SJCRH30 (cell line): ENCODE results near the gene SMOC1. TPM values are rescaled to one million over a fixed set of nuclear protein-coding genes. Genes with fewer than 3 reads are reported as not detected.

Experiments used
- DNase-seq, 2 experiments: peaks; one replicate each; pipeline ENCODE4 v3.0.0-alpha.2; 2015 to 2020
- H3K27ac ChIP-seq: fragments of 250-450 bp; sonication (Bioruptor Pico); 2 replicates; pipeline ENCODE4 v1.5.1; 2020; ENCODE audit warnings: mild to moderate bottlenecking, moderate library complexity
- H3K27me3 ChIP-seq: fragments of 250-450 bp; sonication (Bioruptor Pico); 2 replicates; pipeline ENCODE4 v1.5.1; 2020; ENCODE audit warnings: mild to moderate bottlenecking, moderate library complexity
- H3K36me3 ChIP-seq: fragments of 250-450 bp; sonication (Bioruptor Pico); 2 replicates; pipeline ENCODE4 v1.5.1; 2020; ENCODE audit warnings: mild to moderate bottlenecking, moderate library complexity
- H3K4me1 ChIP-seq: fragments of 250-450 bp; sonication (Bioruptor Pico); 2 replicates; pipeline ENCODE4 v1.5.1; 2020; ENCODE audit warnings: mild to moderate bottlenecking, moderate library complexity
- H3K4me3 ChIP-seq: fragments of 250-450 bp; sonication (Bioruptor Pico); 2 replicates; pipeline ENCODE4 v1.5.1; 2020; ENCODE audit warnings: mild to moderate bottlenecking, moderate library complexity
- H3K9me3 ChIP-seq: fragments of 250-450 bp; sonication (Bioruptor Pico); replicated peaks from 2 replicates; pipeline ENCODE4 v1.5.1; 2020; ENCODE audit warnings: mild to moderate bottlenecking, moderate library complexity
- total RNA-seq: library from RNA; depleted of rRNA; stranded (reverse); fragments of >200 nt; shearing (Covaris generic); gene quantifications from 2 replicates; pipeline ENCODE4 v1.2.3, GENCODE V29; 2014

Gene SMOC1
- total RNA-seq, 1 experiment from 2014 or later, result 15.6 TPM

GRCh38 chr14:69983317-69983716 is 104.1 kb downstream of the SMOC1 start:
- Histone ChIP-seq H3K4me1 (peaks cover 33% of the 10 kb centered on the region), H3K4me3 (no peak overlapping the region), H3K27me3 (no peaks in the 10 kb centered on the region), H3K9me3 (no peaks in the 10 kb centered on the region), H3K36me3 (no peaks in the 10 kb centered on the region), H3K27ac (no peak overlapping the region)
- no peak for DNase-seq

DNA sequence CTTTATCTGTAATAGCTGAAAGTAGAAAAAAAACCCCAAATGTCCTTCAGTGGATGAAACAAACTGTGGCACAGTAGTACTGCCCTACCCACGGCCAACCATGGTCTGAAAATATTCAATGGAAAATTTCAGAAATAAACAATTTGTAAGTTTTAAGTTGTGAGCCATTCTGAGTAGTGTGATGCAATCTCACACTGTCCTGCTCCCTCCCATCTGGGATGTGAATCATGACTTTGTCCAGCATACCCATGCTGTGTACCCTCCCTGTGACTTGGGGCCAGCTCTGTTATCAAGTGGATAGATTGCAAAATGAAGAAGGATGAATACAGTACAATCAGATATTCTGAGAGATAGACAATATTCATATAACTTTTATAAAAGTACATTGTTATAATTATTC is 106.2 kb downstream of the SMOC1 start:
- Histone ChIP-seq H3K4me1 (peaks cover 19% of the 10 kb centered on the region), H3K4me3 (no peak overlapping the region), H3K27me3 (no peaks in the 10 kb centered on the region), H3K36me3 (no peaks in the 10 kb centered on the region), H3K9me3 (no peaks in the 10 kb centered on the region), H3K27ac (no peak overlapping the region)
- DNase-seq, result no peak

DNA sequence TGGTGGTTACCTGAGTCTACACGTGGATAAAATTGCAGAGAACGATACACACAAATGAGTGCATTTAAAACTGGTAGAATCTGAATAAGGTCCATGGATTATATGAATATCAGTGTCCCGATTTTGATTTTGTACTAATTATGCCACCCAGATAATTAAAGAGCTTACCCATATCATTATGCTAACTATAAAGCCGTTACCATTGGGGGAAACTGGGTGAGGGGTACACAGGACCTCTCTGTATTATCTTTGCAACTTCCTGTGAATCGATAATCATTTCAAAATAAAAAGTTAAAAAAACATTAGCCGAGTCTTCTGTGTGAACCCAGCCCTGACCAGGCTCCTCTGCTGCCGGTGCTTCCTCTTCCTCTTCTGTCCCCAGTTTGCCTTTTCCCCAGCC is 107.1 kb downstream of the SMOC1 start:
- Histone ChIP-seq H3K4me1 (peaks cover 11% of the 10 kb centered on the region), H3K27me3 (no peaks in the 10 kb centered on the region)

DNA sequence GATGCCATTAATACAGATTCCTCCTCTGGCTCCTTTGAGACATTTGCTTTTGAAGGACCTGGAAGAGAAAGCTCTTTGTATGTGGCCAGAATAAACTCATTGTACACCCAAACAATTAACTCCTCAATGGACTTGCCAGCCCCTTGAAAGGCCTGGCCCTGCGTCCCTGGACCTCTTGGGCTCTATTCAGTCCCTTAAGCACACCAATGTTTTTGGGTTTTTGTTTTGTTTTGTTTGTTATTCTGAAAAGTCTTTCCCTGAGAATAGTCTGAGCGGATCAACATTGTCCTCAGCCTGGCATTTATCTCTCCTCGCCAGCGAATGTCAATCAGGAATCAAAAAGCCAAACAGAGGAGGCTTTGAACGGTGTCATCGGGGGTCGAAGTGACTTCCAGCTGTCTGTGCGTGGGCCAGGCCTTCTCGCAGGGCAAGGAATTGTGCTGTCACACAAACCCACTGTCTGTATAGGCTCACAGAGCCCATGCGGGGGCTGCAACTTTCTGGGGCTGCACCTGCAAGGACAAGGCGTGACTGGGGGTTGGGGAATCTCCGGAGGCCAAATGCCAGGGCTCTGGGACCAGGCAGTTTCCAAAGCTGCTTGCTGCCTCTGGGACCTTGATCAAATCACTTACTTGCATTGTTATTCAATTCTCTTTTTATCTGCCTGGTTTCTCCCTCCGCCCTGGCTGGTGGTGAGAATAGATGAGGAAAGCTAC is 108.3 kb downstream of the SMOC1 start:
- H3K9me3 ChIP-seq, result no peaks in the 10 kb centered on the region
- no peaks in the 10 kb centered on the region for H3K36me3 ChIP-seq
- H3K4me1 ChIP-seq, result no peaks in the 10 kb centered on the region
- no peaks in the 10 kb centered on the region for H3K27me3 ChIP-seq
- H3K4me3 ChIP-seq, result no peak overlapping the region
- no peak overlapping the region for H3K27ac ChIP-seq
- no peak for DNase-seq

More for the DNA sequence above, 107.1 kb downstream of the SMOC1 start:
- Histone ChIP-seq H3K27ac (no peak overlapping the region), H3K36me3 (no peaks in the 10 kb centered on the region), H3K9me3 (no peaks in the 10 kb centered on the region), H3K4me3 (no peak overlapping the region)
- DNase-seq, result no peak

DNA sequence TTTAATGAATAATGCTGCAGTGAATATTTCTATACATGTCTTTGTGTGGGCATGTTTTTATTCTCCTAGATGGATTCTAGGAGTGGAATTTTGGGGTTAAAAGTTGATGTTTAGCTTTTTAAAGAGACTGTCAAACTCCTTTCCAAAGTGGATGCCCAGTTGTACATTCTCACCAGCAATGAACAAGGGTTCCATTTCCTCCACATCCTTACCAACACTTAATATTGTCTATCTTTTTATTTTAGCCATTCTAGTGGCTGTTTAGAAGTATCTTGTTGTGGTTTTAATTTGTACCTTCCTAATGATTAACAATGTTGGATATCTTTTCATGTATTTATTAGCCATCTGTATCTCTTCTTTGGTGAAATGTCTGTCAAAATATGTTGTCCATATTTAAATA is 109.8 kb downstream of the SMOC1 start:
- Histone ChIP-seq H3K36me3 (no peaks in the 10 kb centered on the region), H3K9me3 (no peaks in the 10 kb centered on the region), H3K4me3 (no peak overlapping the region), H3K27me3 (no peaks in the 10 kb centered on the region), H3K4me1 (no peaks in the 10 kb centered on the region), H3K27ac (no peak overlapping the region)
- DNase-seq, result no peak

DNA sequence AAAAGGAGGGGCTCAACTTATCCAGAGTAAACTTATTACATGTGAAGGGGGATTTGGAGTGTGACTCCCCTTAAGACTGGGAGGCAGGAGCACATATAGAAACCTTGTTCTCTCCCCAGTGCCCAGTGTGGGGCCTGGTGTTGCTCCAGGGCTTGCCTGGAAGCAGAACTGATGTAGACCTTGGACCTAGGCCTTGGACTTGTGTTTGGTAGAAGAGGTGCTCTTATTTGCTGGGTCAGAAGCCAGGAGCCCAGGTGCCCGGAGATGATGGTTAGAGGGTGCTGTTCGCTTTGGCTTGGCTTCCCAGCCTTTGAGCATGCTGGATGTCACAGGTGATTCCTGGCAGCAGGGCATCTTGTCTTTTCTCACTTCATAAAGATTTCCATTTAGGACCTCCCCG is 110.4 kb downstream of the SMOC1 start:
- no peak overlapping the region for H3K4me3 ChIP-seq
- no peaks in the 10 kb centered on the region for H3K4me1 ChIP-seq
- no peak overlapping the region for H3K27ac ChIP-seq
- H3K27me3 ChIP-seq, result no peaks in the 10 kb centered on the region
- no peaks in the 10 kb centered on the region for H3K9me3 ChIP-seq
- no peaks in the 10 kb centered on the region for H3K36me3 ChIP-seq
- no peak for DNase-seq

DNA sequence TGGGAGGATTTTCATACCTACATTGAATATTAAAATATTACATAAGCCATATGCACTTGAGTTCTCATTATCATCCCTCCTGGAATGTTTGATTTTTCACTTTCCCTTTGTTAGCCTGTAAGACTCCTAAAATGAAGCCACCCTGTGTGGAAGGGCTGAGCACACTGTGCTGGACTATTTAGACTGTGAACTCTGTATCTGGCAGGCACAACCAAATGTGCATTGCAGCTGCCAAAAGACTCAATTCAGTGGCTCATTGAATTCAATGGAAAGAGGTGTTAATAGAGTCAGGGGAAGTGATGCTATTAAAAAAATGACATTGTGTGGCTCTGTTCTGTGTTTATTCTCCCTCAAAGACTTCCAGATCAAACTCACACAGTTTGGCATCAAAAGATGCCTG is 111.1 kb downstream of the SMOC1 start:
- H3K27me3 ChIP-seq, result no peaks in the 10 kb centered on the region
- H3K36me3 ChIP-seq, result no peaks in the 10 kb centered on the region
- H3K9me3 ChIP-seq, result no peaks in the 10 kb centered on the region
- no peaks in the 10 kb centered on the region for H3K4me1 ChIP-seq
- no peak overlapping the region for H3K27ac ChIP-seq
- no peak for DNase-seq
- no peak overlapping the region for H3K4me3 ChIP-seq

- Histone ChIP-seq H3K9me3 (no peaks in the 10 kb centered on the region), H3K27ac (no peak overlapping the region), H3K36me3 (no peaks in the 10 kb centered on the region), H3K4me1 (no peaks in the 10 kb centered on the region; the same call in 1 of the 2 replicates), H3K27me3 (no peaks in the 10 kb centered on the region), H3K4me3 (no peak overlapping the region)
- DNase-seq, result no peak
Measured at GRCh38 chr14:69991422-69991821, 112.2 kb downstream of the SMOC1 start.

DNA sequence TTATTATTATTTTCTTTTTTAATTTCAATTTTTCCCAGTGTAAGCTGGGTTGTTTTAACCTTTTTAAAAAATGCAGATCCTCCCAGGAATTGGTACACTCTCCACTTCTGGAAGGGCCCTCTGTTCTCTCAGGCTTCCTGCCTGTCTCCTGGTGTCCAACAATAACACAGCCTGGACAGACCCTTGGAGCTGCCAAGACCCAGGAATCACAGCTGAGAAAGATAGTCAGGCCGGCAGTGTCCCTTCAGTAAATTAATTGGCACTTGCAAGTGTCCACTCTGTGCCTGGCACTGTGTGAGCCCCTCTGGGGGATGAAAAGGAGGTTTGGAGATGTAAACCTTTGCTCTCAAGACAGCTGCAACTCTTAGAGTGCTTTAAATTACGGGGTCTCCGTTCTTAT is 113.3 kb downstream of the SMOC1 start:
- Histone ChIP-seq H3K36me3 (no peaks in the 10 kb centered on the region), H3K9me3 (no peaks in the 10 kb centered on the region), H3K27ac (no peak overlapping the region), H3K27me3 (no peaks in the 10 kb centered on the region), H3K4me3 (no peak overlapping the region), H3K4me1 (peaks cover 9% of the 10 kb centered on the region)
- DNase-seq, result no peak

DNA sequence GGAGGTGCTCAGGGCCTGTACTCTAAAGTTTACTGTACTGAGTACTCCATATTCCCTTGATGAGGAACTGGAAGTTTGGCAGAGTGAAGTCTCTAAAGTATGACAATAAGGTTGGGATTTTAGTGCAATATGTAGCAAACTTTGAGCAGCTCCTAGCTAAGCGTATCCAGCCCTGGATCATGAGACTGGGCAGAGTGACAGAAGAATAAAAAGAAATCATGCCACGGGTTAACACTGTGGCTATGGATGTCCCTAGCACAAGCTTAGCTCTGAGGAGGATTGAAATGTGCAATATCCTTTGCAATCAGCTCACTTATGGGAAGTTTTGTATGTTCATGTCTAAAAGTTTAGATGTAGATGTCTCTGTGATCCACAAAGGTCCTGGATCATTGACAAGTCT is 114.1 kb downstream of the SMOC1 start:
- Histone ChIP-seq H3K4me3 (no peak overlapping the region), H3K4me1 (peaks cover 17% of the 10 kb centered on the region), H3K27ac (no peak overlapping the region), H3K36me3 (no peaks in the 10 kb centered on the region), H3K27me3 (no peaks in the 10 kb centered on the region), H3K9me3 (no peaks in the 10 kb centered on the region)
- DNase-seq, result no peak

DNA sequence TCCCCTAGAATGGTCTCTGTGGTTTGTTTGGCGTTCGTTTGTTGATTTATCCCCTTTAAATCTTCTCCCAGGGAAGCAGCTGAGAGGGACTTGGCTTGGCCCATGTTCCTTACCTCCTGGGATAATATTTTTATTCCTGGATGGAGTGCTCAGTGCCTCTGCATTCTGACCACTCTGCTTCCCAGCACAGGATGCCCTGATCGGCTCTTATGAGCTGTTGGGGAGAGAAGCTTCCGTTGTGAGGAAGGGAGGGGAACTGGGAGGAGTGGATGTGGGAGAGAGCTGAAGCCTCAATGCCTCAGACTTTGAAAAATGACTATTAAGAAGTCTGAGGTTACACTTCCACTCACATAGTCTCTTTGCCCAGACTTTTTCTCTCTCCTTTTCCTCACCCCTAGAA is 114.8 kb downstream of the SMOC1 start:
- H3K4me3 ChIP-seq, result no peak overlapping the region
- H3K27ac ChIP-seq, result no peak overlapping the region
- no peaks in the 10 kb centered on the region for H3K36me3 ChIP-seq
- DNase-seq, result no peak
- peaks cover 24% of the 10 kb centered on the region for H3K4me1 ChIP-seq
- no peaks in the 10 kb centered on the region for H3K27me3 ChIP-seq
- no peaks in the 10 kb centered on the region for H3K9me3 ChIP-seq

DNA sequence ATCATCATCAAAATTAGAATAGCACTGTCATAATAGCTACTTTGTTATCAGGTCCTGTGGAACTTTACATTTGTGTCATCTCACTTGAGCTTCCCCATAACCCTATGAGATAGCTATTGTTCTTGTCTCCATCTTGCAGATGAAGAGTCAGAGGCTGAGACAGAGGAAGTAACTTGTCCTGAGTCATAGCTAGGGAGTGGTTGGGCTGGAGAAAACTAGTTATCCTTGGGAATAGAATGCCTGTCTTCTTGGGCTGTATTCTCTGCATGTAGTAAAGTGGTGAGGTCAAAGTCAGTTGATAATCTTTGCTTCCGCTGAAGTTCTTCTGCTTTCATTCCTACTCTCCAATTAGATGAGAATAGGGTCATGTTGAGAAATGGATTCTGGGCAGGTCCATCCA is 117.0 kb downstream of the SMOC1 start:
- H3K4me1 ChIP-seq, result peaks cover 39% of the 10 kb centered on the region
- H3K4me3 ChIP-seq, result no peak overlapping the region
- no peaks in the 10 kb centered on the region for H3K36me3 ChIP-seq
- DNase-seq, result no peak
- no peaks in the 10 kb centered on the region for H3K9me3 ChIP-seq
- no peak overlapping the region for H3K27ac ChIP-seq
- H3K27me3 ChIP-seq, result no peaks in the 10 kb centered on the region

DNA sequence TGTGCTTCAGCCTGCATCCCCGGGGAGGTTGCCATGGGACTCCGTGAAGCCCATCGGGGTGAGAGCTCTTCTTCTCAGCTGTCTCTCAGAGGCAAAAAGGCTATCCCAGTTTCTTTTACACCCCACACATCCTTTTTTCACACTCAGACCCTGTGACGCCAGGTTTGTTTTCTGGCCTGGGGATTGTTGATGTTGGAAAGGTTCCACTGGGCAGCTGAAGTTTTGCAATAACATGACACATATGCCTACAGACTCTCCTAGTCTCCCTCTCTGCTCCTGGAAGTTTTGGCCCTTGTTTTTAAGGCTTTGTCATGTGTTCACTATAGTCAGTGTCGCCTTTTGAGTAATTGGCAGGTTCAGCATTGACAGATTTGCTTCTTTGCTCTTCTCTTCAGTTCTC is 118.6 kb downstream of the SMOC1 start:
- no peaks in the 10 kb centered on the region for H3K9me3 ChIP-seq
- H3K4me1 ChIP-seq, result peaks cover 44% of the 10 kb centered on the region
- peak; percentile 81 to 90 for DNase-seq
- no peaks in the 10 kb centered on the region for H3K27me3 ChIP-seq
- H3K4me3 ChIP-seq, result no peak overlapping the region
- no peaks in the 10 kb centered on the region for H3K36me3 ChIP-seq
- peak overlapping the region; percentile 78 for H3K27ac ChIP-seq

- Histone ChIP-seq H3K4me3 (no peak overlapping the region), H3K4me1 (peaks cover 53% of the 10 kb centered on the region), H3K9me3 (no peaks in the 10 kb centered on the region), H3K27ac (peak overlapping the region; percentile 78), H3K27me3 (no peaks in the 10 kb centered on the region), H3K36me3 (no peaks in the 10 kb centered on the region)
- peak; percentile 87 to 93 for DNase-seq
Measured at GRCh38 chr14:69999261-69999674, 120.1 kb downstream of the SMOC1 start.

GRCh38 chr14:70000601-70001000 is 121.4 kb downstream of the SMOC1 start:
- no peaks in the 10 kb centered on the region for H3K27me3 ChIP-seq
- H3K4me1 ChIP-seq, result peaks cover 64% of the 10 kb centered on the region
- no peak overlapping the region for H3K4me3 ChIP-seq
- no peak for DNase-seq
- H3K27ac ChIP-seq, result no peak overlapping the region; the same call in 1 of the 2 replicates
- H3K9me3 ChIP-seq, result no peaks in the 10 kb centered on the region
- no peaks in the 10 kb centered on the region for H3K36me3 ChIP-seq
